ENCODE measurements around the gene TNFRSF1B.

DNA sequence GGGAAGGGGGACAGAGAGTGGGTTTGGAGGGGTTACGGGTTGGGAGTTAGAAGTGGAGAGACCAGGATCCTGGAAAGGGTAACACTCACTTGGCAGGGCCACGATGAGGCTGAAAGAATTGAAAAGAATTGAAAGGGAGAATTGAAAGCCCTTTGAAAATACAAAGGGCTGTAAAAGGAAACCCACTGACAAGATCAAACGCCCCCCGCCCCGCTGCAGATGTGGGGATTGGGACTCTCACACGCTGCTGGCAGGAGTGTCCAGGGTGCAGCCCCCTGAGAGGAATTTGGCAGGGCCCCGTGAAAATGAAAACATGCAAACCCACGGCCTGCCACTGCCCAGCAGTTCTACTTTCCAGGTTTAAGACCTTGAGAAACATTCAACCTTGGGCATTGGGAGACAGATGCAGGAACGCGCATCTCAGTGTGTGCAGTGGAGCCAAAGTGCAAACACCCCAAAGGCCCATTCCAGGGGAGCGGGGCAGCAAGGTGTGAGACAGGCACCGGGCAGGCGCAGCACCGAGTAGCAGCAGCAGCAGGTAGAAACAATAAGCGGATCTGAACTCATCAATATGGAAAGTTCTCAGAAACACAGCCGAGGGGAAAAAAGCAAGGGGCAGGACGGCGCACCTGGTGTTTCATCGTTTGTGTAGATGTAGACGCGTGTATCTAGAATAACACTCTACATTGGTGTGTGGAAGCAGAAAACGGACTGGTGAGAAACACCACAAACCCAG lies 8.3 kb upstream of the TNFRSF1B start:
- TF ChIP-seq, protein P1, sequence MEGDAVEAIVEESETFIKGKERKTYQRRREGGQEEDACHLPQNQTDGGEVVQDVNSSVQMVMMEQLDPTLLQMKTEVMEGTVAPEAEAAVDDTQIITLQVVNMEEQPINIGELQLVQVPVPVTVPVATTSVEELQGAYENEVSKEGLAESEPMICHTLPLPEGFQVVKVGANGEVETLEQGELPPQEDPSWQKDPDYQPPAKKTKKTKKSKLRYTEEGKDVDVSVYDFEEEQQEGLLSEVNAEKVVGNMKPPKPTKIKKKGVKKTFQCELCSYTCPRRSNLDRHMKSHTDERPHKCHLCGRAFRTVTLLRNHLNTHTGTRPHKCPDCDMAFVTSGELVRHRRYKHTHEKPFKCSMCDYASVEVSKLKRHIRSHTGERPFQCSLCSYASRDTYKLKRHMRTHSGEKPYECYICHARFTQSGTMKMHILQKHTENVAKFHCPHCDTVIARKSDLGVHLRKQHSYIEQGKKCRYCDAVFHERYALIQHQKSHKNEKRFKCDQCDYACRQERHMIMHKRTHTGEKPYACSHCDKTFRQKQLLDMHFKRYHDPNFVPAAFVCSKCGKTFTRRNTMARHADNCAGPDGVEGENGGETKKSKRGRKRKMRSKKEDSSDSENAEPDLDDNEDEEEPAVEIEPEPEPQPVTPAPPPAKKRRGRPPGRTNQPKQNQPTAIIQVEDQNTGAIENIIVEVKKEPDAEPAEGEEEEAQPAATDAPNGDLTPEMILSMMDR (IDR thresholded peaks at IDR 0.05; ENCODE audit: low read length): no peak
- TF ChIP-seq EZH2phosphoT487 (IDR thresholded peaks at IDR 0.05; ENCODE audit: low read length) (no peak), EZH2 (optimal IDR thresholded peaks at IDR 0.05; ENCODE audit: low read depth, low read length) (no peak)
